Large intestine (tissue), 3 donors: ENCODE measurements around the gene NUP153. TPM values are rescaled to one million over a fixed set of nuclear protein-coding genes. Genes with fewer than 3 reads are reported as not detected.

Experiments used
- DNase-seq, 2 donors: peaks; one replicate each; pipeline versions ENCODE4 v3.0.0 to v3.0.0-alpha.2; 2013
- H3K27ac ChIP-seq: one replicate; pipeline ENCODE4 v1.5.1; 2013; ENCODE audit warnings: low read length
- H3K27me3 ChIP-seq: 2 replicates; pipeline ENCODE4 v1.6.1; 2013; ENCODE audit warnings: low read length; ENCODE audit not compliant: control insufficient read depth, insufficient read depth
- H3K36me3 ChIP-seq: 2 replicates; pipeline ENCODE4 v1.6.1; 2013; ENCODE audit warnings: low read length; ENCODE audit not compliant: control insufficient read depth, insufficient read depth
- H3K4me1 ChIP-seq: one replicate; pipeline ENCODE4 v1.6.1; 2013; ENCODE audit warnings: low read length; ENCODE audit not compliant: control insufficient read depth, insufficient read depth
- H3K4me3 ChIP-seq: one replicate; pipeline ENCODE4 v1.5.1; 2013; ENCODE audit warnings: low read length
- H3K9me3 ChIP-seq: one replicate; pipeline ENCODE4 v1.6.1; 2013; ENCODE audit warnings: mild to moderate bottlenecking, low read depth, low read length, moderate library complexity; ENCODE audit not compliant: control insufficient read depth
- WGBS: methylation state at CpG from one replicate; pipeline ENCODE4 v1.1.5; 2013; ENCODE audit warnings: low lambda C conversion rate; ENCODE audit not compliant: insufficient coverage; 5-methylcytosine and 5-hydroxymethylcytosine counted together
- polyA plus RNA-seq: library from polyadenylated mRNA; unstranded; fragments of 120-200 nt; gene quantifications from one replicate; pipeline ENCODE4 v1.2.1, GENCODE V29; 2013

The NUP153 gene
- polyA plus RNA-seq, 1 donor, result 32.2 TPM

- H3K36me3 ChIP-seq, result peaks cover 18% of the 10 kb centered on the region
- no peaks in the 10 kb centered on the region for H3K27me3 ChIP-seq
- H3K27ac ChIP-seq, result no peak overlapping the region
- no peak overlapping the region for H3K4me3 ChIP-seq
- WGBS, result 78% methylated on average over 3 of the region's 4 CpGs
- H3K4me1 ChIP-seq, result peaks cover 19% of the 10 kb centered on the region
- no peak for DNase-seq
- H3K9me3 ChIP-seq, result no peaks in the 10 kb centered on the region
Observed at GRCh38 chr6:17612048-17612447, 94.7 kb downstream of the NUP153 start.

- Histone ChIP-seq H3K27me3 (no peaks in the 10 kb centered on the region), H3K4me3 (no peak overlapping the region), H3K36me3 (peaks cover 23% of the 10 kb centered on the region), H3K4me1 (peaks cover 15% of the 10 kb centered on the region), H3K27ac (peak overlapping the region; percentile 59), H3K9me3 (no peaks in the 10 kb centered on the region)
- DNase-seq, result peak; percentile 64 to 87
- WGBS, result no CpG with 5 or more reads among the region's 3 CpGs
Observed at GRCh38 chr6:17610835-17611234, 95.9 kb downstream of the NUP153 start.

- WGBS, result no CpG with 5 or more reads among the region's 4 CpGs
- H3K9me3 ChIP-seq, result no peaks in the 10 kb centered on the region
- peaks cover 12% of the 10 kb centered on the region for H3K4me1 ChIP-seq
- H3K27me3 ChIP-seq, result no peaks in the 10 kb centered on the region
- H3K27ac ChIP-seq, result no peak overlapping the region
- peaks cover 31% of the 10 kb centered on the region for H3K36me3 ChIP-seq
- no peak overlapping the region for H3K4me3 ChIP-seq
- DNase-seq, result no peak
Observed at GRCh38 chr6:17606606-17607005, 100.1 kb downstream of the NUP153 start.

- Histone ChIP-seq H3K36me3 (peaks cover 25% of the 10 kb centered on the region), H3K4me3 (no peak overlapping the region), H3K9me3 (no peaks in the 10 kb centered on the region), H3K27ac (no peak overlapping the region), H3K4me1 (peaks cover 6% of the 10 kb centered on the region), H3K27me3 (no peaks in the 10 kb centered on the region)
- WGBS, result no CpG with 5 or more reads among the region's 1 CpG
- DNase-seq, result peak in 1 of 2 donors; percentile 20
Observed at GRCh38 chr6:17602888-17603287, 103.8 kb downstream of the NUP153 start.

- H3K27ac ChIP-seq, result peak overlapping the region; percentile 74
- peaks cover 6% of the 10 kb centered on the region for H3K4me1 ChIP-seq
- no peak for DNase-seq
- H3K9me3 ChIP-seq, result no peaks in the 10 kb centered on the region
- peak overlapping the region; percentile 58 for H3K4me3 ChIP-seq
- no CpG with 5 or more reads among the region's 5 CpGs for WGBS
- H3K36me3 ChIP-seq, result peaks cover 18% of the 10 kb centered on the region
- no peaks in the 10 kb centered on the region for H3K27me3 ChIP-seq
Observed at GRCh38 chr6:17601386-17601703, 105.4 kb downstream of the NUP153 start.

- Histone ChIP-seq H3K36me3 (peaks cover 15% of the 10 kb centered on the region), H3K9me3 (no peaks in the 10 kb centered on the region), H3K27ac (peak overlapping the region; percentile 74), H3K4me3 (peak overlapping the region; percentile 58), H3K27me3 (no peaks in the 10 kb centered on the region), H3K4me1 (peaks cover 6% of the 10 kb centered on the region)
- 0% methylated on average over 1 of the region's 77 CpGs for WGBS
- DNase-seq, result peak in 1 of 2 donors; percentile 75
Observed at GRCh38 chr6:17600527-17601385, 106.0 kb downstream of the NUP153 start.

- Histone ChIP-seq H3K4me3 (peak within 1 kb of the TSS; percentile 58), H3K4me1 (peaks cover 6% of the 10 kb centered on the region), H3K27me3 (no peaks in the 10 kb centered on the region), H3K36me3 (peaks cover 14% of the 10 kb centered on the region), H3K27ac (peak within 1 kb of the TSS; percentile 74), H3K9me3 (no peaks in the 10 kb centered on the region)
- WGBS, result no CpG with 5 or more reads among the region's 42 CpGs
- DNase-seq, result peak; percentile 95 to 96
Observed at GRCh38 chr6:17599877-17600526, 106.7 kb downstream of the NUP153 start, which contains the start of gene FAM8A1. FAM8A1 (plus strand) TSS chr6:17600302; CDS start chr6:17600410, 108 bp downstream.

GRCh38 chr6:17596085-17596484 lies 110.6 kb downstream of the NUP153 start:
- no peaks in the 10 kb centered on the region for H3K4me1 ChIP-seq
- no peak overlapping the region for H3K4me3 ChIP-seq
- H3K27me3 ChIP-seq, result no peaks in the 10 kb centered on the region
- H3K27ac ChIP-seq, result no peak overlapping the region
- 87% methylated on average over 3 of the region's 3 CpGs for WGBS
- DNase-seq, result no peak
- no peaks in the 10 kb centered on the region for H3K36me3 ChIP-seq
- H3K9me3 ChIP-seq, result no peaks in the 10 kb centered on the region

- no peaks in the 10 kb centered on the region for H3K27me3 ChIP-seq
- H3K9me3 ChIP-seq, result no peaks in the 10 kb centered on the region
- no peak overlapping the region for H3K27ac ChIP-seq
- H3K4me1 ChIP-seq, result no peaks in the 10 kb centered on the region
- no peak for DNase-seq
- no peaks in the 10 kb centered on the region for H3K36me3 ChIP-seq
- H3K4me3 ChIP-seq, result no peak overlapping the region
Observed at GRCh38 chr6:17593246-17593645, 113.5 kb downstream of the NUP153 start.

- Histone ChIP-seq H3K27ac (no peak overlapping the region), H3K4me1 (no peaks in the 10 kb centered on the region), H3K27me3 (no peaks in the 10 kb centered on the region), H3K9me3 (no peaks in the 10 kb centered on the region), H3K36me3 (no peaks in the 10 kb centered on the region), H3K4me3 (no peak overlapping the region)
- DNase-seq, result no peak
- 100% methylated on average over 1 of the region's 1 CpG for WGBS
Observed at GRCh38 chr6:17591287-17591686, 115.4 kb downstream of the NUP153 start.
